Measurements from ENCODE around the gene CDC42EP2. TPM values are rescaled to one million over a fixed set of nuclear protein-coding genes. Genes with fewer than 3 reads are reported as not detected.

The CDC42EP2 gene
- total and polyA plus RNA-seq, 2 of the 13 experiments (the other 11 are each of a cell fraction or from before 2014, with no cell fraction given) = 2.3 to 7.1 TPM

DNA sequence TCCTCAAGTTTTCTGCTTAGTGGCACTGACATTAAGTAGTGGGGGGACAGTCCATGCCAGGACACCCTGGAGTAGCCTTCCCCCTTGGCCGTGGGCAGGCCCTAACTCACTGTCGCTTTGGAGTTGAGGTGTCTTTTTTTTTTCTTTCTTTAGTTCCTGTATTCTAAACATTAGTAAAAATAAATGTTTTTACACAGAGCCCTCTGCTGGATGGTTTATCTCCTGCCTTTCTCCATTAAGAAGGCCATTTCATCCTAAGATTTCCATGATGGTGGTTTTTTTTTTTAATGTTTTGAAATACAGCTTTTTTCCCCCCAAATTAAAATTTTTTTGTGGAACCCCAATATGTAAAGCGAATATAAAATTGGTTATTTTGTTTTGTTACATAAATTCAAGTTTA lies 38.1 kb downstream of the CDC42EP2 start:
- ChIA-PET POLR2A (interaction anchor here (0.8 to 2.2 kb wide), 3 partner anchors 19 to 146 kb away, joined by 3 to 13 read pairs (median 3); partner anchors contain the start of genes DPF2 and MALAT1), CTCF (ENCODE audit: low intra/inter-chr PET ratio, low total read pairs) (no interaction called here)
- intact Hi-C loops (cut with micrococcal nuclease; ENCODE audit: unreplicated experiment) = no loop called here
- Histone ChIP-seq H4K20me1 (ENCODE audit: insufficient read depth, low read length) (no peaks in the 10 kb centered on the region), H3K27ac (ENCODE audit: extremely low read length, insufficient read depth, low read length) (no peak overlapping the region), H3K27me3 (ENCODE audit: control insufficient read depth in 1 of 2, insufficient read depth in 2 of 2, low read length in 2 of 2) (no peaks in the 10 kb centered on the region), H3K9me3 (ENCODE audit: low read length) (no peaks in the 10 kb centered on the region), H3K4me2 (ENCODE audit: low read depth, low read length) (no peak overlapping the region), H3K9ac (ENCODE audit: insufficient read depth, low read depth, low read length) (no peak overlapping the region), H2AFZ (ENCODE audit: low read length) (no peak overlapping the region), H3K4me1 (ENCODE audit: insufficient read depth, low read length) (peaks cover 26% of the 10 kb centered on the region), H3K36me3 (replicated peaks in 1 of 2; ENCODE audit: control insufficient read depth in 1 of 2, insufficient read depth in 2 of 2, low read length in 2 of 2) (peaks cover 13 to 34% of the 10 kb centered on the region in 2 experiments; a peak in 3 of 5 replicates), H3K79me2 (ENCODE audit: insufficient read depth, low read length) (no peaks in the 10 kb centered on the region), H3K4me3 (replicated peaks in 1 of 3; ENCODE audit: insufficient read depth in 1 of 3, low read depth in 2 of 3, low read length in 3 of 3) (no peak overlapping the region)
- in situ Hi-C loops (cut with HindIII; ENCODE audit: extremely low pct_ligation_motif_present, low pct_unique_long_range_greater_than_20kb) = no loop called here
- DNase-seq (ENCODE audit: low spot score) = no peak
- 91% methylated on average over 3 of the region's 3 CpGs for WGBS (ENCODE audit: low lambda C conversion rate)
- FAIRE-seq = no peak
- ATAC-seq = no peak
- no TSS peak for BruUV-seq (replicated peaks)
- TF ChIP-seq ZNF724P (CRISPR knock-in tag; IDR thresholded peaks at IDR 0.05; ENCODE audit: borderline replicate concordance) (no peak), PRMT3 (CRISPR knock-in tag; IDR thresholded peaks at IDR 0.05; ENCODE audit: borderline replicate concordance, low read depth) (no peak), SMC3 (IDR thresholded peaks at IDR 0.05; ENCODE audit: low read length) (no peak), POLR2AphosphoS2 (IDR thresholded peaks at IDR 0.05; ENCODE audit: low read depth, low read length) (no peak)

DNA sequence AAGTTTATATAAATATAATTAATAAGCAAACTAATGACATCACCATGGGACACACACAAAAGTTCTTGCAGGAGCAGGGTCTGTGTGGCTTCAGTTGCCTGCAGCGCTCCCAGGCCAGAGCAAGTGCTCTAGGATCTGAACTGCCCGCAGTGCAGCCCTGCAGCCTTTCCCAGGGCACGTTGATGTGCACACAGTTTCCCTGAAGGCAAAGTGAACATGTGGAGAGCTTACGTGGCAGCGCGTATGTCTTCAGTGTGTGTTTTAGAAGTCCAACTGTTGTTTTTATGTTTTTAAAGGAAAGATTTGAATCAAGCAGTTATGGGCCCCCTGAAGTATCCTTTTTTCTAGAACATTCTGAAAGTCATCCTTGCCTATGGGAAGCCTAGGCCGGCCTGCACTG lies 38.7 kb downstream of the CDC42EP2 start:
- DNase-seq (ENCODE audit: low spot score) = no peak
- H3K36me3 ChIP-seq (replicated peaks in 1 of 2; ENCODE audit: control insufficient read depth in 1 of 2, insufficient read depth in 2 of 2, low read length in 2 of 2) = peaks cover 13 to 28% of the 10 kb centered on the region in 2 experiments; a peak in 3 of 5 replicates
- ChIA-PET CTCF (ENCODE audit: low intra/inter-chr PET ratio, low total read pairs) (no interaction called here), POLR2A (interaction anchor here (1.0 to 1.3 kb wide), 3 partner anchors 20 to 231 kb away, joined by 3 to 12 read pairs (median 5); partner anchors contain the start of genes DPF2, FAU, MRPL49 and SCYL1)
- H2AFZ ChIP-seq (ENCODE audit: low read length) = no peak overlapping the region
- H3K4me1 ChIP-seq (ENCODE audit: insufficient read depth, low read length) = peaks cover 32% of the 10 kb centered on the region
- in situ Hi-C loops (cut with HindIII; ENCODE audit: extremely low pct_ligation_motif_present, low pct_unique_long_range_greater_than_20kb) (no loop called here), intact Hi-C loops (cut with micrococcal nuclease; ENCODE audit: unreplicated experiment) (no loop called here)
- no peak overlapping the region for H3K4me3 ChIP-seq (replicated peaks in 1 of 3; ENCODE audit: insufficient read depth in 1 of 3, low read depth in 2 of 3, low read length in 3 of 3)
- no TSS peak for BruUV-seq (replicated peaks)
- ATAC-seq = no peak
- H3K27me3 ChIP-seq (ENCODE audit: control insufficient read depth in 1 of 2, insufficient read depth in 2 of 2, low read length in 2 of 2) = no peaks in the 10 kb centered on the region
- TF ChIP-seq ZFAT (CRISPR knock-in tag; conservative IDR thresholded peaks at IDR 0.05) = no peak
- no peak for TF ChIP-seq SATB2 (CRISPR knock-in tag; IDR thresholded peaks at IDR 0.05)
- TF ChIP-seq AGO2 (optimal IDR thresholded peaks at IDR 0.05; ENCODE audit: low read depth, low read length) = peak; percentile 1
- no peak for TF ChIP-seq ATM (IDR thresholded peaks at IDR 0.05; ENCODE audit: borderline replicate concordance)
- peak; percentile 15 for TF ChIP-seq RBM22 (optimal IDR thresholded peaks at IDR 0.05; ENCODE audit: low read length)
- no peak for TF ChIP-seq ZNF589 (CRISPR knock-in tag; conservative IDR thresholded peaks at IDR 0.05)
- no peak for TF ChIP-seq CEBPG (CRISPR knock-in tag; IDR thresholded peaks at IDR 0.05)
- 0 out of 4 replicates have a peak, but pooled peaks of 1 of the 2 experiments have one; percentile 25 for TF ChIP-seq POLR2A (IDR thresholded peaks at IDR 0.05; ENCODE audit: insufficient read depth in 1 of 2, low read depth in 2 of 2, low read length in 2 of 2)
- TF ChIP-seq, protein P1, sequence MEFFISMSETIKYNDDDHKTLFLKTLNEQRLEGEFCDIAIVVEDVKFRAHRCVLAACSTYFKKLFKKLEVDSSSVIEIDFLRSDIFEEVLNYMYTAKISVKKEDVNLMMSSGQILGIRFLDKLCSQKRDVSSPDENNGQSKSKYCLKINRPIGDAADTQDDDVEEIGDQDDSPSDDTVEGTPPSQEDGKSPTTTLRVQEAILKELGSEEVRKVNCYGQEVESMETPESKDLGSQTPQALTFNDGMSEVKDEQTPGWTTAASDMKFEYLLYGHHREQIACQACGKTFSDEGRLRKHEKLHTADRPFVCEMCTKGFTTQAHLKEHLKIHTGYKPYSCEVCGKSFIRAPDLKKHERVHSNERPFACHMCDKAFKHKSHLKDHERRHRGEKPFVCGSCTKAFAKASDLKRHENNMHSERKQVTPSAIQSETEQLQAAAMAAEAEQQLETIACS (CRISPR knock-in tag; IDR thresholded peaks at IDR 0.05) = no peak
- WGBS (ENCODE audit: low lambda C conversion rate) = 98% methylated on average over 6 of the region's 7 CpGs
- no peak overlapping the region for H3K4me2 ChIP-seq (ENCODE audit: low read depth, low read length)
- FAIRE-seq = no peak
- H3K9me3 ChIP-seq (ENCODE audit: low read length) = no peaks in the 10 kb centered on the region
- H3K79me2 ChIP-seq (ENCODE audit: insufficient read depth, low read length) = no peaks in the 10 kb centered on the region
- no peak overlapping the region for H3K9ac ChIP-seq (ENCODE audit: insufficient read depth, low read depth, low read length)
- H4K20me1 ChIP-seq (ENCODE audit: insufficient read depth, low read length) = no peaks in the 10 kb centered on the region
- H3K27ac ChIP-seq (ENCODE audit: extremely low read length, insufficient read depth, low read length) = no peak overlapping the region
